Stimulated activated CD4-positive, alpha-beta T cell treated with anti-CD3 and anti-CD28 coated beads, Interleukin-15, amount 100 ng/mL, for 24 hours (primary cell): ENCODE measurements around the gene HIBADH.
"Not testable (repeated sequence)": the region's sequence is repeated elsewhere in the genome, so short reads cannot be mapped to it uniquely, and the experiment has no call there.

ENCODE experiments used
- DNase-seq: peaks from one replicate; pipeline ENCODE4 v3.0.0-alpha.2; 2020

HIBADH gene

DNA sequence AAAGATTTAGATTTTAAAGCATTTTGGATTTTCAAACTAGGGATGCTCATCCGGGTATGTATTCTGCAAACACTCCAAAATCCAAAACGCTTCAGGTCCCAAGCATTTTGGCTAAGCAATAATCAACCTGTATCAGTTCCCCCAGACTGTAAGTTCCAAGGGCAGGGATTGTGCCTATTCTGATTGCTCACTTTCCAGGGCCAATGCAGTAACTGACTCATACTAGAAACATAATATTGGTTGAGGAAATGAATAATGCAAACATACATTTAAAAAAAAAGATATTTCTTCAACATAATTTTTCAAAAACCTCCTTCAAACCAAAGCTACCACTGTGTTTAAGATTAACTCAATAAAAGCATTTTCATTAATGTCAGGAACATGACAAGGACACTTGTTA, 69.5 kb downstream of the HIBADH start:
- DNase-seq: no peak

- no peak for DNase-seq
These were observed 72.3 kb downstream of the HIBADH start for GRCh38 chr7:27590416-27590815.

GRCh38 chr7:27587429-27587828, 75.3 kb downstream of the HIBADH start:
- DNase-seq: no peak

GRCh38 chr7:27586825-27587224, 75.9 kb downstream of the HIBADH start:
- DNase-seq: no peak

- no peak for DNase-seq
These were observed 76.8 kb downstream of the HIBADH start for GRCh38 chr7:27585781-27586447.

GRCh38 chr7:27581906-27582305, 80.8 kb downstream of the HIBADH start:
- no peak for DNase-seq

DNA sequence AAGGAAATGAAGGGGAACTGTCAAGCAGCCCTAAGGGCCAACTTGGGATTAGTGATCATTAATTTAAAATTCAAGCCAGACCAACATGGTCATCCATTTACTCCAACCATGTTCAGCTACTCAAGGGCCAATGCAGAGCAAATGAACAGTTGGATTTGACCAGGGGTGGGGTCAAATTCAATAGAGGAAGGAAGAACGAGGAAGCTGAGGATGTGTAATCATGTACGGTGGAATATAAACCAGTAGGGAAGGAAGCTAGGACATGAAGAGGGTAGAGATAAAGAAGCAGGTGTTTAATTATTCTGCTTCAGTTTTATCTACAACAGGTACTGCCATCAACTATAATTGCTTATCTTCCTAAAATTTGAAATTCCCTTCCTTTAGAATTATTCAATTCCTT, 81.6 kb downstream of the HIBADH start:
- DNase-seq: no peak

DNA sequence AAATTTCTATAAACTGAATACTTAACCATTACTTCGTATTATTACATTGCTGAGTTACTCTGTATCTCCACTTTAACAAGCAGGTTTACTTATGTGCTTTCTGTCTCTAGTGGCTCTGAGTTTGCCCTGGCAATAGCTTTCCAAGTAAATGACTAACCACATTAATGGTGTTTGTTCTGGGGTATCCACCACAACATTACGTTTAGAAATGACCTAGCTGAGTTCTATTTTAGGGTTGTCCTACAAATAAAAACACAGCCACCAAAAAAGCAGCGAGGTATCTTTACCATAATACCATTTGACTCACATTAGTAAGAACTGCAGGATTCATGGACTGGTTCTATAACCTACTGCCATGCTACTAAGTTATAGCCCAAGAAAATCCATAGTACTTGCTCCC, 83.1 kb downstream of the HIBADH start:
- DNase-seq: no peak

DNA sequence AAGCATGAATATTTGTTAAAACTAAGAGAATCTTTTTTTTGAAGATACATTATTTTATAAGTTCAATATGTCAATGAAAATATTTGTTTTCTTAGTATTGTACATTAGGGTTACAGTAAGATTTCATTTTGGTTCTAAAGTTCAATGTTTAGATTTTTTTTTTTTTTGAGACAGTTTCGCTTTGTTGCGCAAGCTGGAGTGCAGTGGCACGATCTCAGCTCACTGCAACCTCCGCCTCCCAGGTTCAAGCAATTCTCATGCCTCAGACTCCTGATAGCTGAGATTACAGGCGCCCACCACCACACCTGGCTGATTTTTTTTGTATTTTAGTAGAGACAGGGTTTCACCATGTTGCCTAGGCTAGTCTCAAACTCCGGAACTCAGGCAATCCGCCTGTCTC, 84.5 kb downstream of the HIBADH start:
- DNase-seq: not testable (repeated sequence)

GRCh38 chr7:27576360-27576944, 86.2 kb downstream of the HIBADH start:
- DNase-seq: no peak

DNA sequence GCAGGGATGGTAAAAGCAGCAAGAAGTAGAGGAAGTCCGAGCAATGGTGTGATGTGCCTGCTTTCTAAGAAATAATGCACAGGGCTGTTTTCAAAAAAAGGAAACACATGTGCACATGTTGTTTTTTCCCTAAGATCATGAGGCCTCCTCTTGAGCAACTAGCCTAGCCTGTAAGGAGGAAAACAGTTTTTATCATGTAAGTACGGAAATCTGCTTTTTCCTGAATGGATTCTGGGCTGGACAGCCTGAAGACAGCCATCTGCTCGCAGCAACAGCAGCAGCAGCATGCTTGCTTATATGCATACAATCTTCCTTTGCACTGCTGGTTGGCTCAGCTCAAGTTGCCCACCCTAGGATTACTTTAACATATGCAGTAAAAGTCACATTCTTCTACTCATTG, 87.1 kb downstream of the HIBADH start:
- no peak for DNase-seq

GRCh38 chr7:27569106-27569505, 93.6 kb downstream of the HIBADH start:
- DNase-seq: no peak

GRCh38 chr7:27567266-27567665, 95.4 kb downstream of the HIBADH start:
- no peak for DNase-seq

GRCh38 chr7:27564881-27565482, 97.7 kb downstream of the HIBADH start:
- DNase-seq: no peak

DNA sequence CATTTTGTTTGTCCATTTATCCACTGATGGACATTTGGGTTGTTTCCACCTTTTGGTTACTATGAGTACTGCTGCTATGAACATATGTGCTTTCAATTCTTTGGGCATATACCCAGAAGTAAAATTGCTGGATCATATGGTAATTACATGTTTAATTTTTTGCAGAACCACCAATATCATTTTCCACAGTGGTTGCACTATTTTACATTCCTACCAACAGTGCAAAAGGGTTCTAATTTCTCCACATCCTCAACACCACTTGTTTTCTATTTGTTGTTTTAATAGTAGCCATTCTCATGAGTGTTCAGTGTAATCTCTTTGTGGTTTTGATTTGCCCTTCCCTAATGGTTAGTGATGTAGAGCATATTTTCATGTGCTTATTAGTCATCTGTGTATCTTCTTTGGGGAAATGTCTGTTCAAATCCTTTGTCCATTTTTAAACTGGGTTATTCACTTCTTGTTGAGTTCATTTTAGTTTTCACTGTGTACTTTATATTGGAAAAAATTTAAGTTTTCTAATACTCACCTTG, 101.9 kb downstream of the HIBADH start:
- DNase-seq: no peak

DNA sequence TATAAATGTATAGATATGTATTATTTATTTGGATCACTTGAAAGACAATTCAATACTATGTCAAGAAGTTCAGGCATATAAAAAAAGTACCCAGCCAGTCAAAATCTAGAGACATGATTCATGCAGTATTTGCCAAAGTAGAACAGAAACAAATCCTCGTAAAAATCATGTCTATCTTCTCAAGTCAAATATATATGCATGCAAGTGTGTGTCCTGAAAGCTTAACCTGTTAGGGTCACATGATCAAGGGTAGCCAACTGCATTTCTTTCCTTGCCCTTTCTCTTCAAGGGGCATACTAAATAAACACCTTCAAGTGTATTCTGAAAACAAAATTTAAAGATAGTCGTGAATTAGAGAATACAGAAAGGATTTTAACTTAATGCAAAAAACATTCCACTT, 107.0 kb downstream of the HIBADH start:
- DNase-seq: no peak

- no peak for DNase-seq
These were observed 107.9 kb downstream of the HIBADH start for GRCh38 chr7:27554826-27555225.

- no peak for DNase-seq
These were observed 109.4 kb downstream of the HIBADH start for GRCh38 chr7:27553273-27553672.

- DNase-seq: no peak
These were observed 110.8 kb downstream of the HIBADH start for GRCh38 chr7:27551803-27552400.

DNA sequence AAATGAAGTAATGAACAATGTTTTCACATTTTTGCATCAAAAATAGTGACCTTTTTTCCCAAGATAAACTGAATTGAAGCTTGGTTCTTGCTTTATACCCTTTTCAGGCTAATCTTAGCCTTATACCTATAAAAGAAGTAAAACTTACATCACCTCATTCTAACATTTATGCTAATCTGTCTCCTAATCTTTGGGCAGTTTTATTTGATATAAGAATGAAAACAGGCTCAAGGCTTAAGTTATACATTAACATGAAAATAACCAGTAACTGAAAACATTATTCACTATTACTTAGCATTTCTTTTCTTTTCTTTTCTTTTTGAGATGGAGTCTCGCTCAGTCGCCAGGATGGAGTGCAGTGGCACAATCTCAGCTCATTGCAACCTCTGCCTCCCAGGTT, 113.1 kb downstream of the HIBADH start:
- no peak for DNase-seq

- no peak for DNase-seq
These were observed 114.4 kb downstream of the HIBADH start for GRCh38 chr7:27548304-27548703.

DNA sequence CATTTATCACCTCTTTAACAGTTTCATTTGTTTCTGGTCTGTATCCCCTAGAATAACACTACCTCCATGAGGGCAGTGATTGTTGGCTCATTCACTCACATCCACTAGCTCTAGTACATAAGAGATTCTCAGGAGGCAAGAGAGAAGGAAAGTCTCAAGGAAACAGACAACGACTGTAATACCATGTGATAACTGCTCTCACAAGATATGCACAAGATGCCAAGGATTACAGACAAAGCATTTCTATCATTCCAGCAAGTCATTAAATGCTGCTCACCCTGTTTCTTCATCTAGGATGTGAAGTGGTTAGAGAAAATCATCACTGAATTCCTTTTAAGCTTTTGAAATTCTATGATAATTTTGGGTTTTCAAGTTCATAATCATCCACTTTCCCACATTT, 115.3 kb downstream of the HIBADH start:
- DNase-seq: no peak

- DNase-seq: no peak
These were observed 116.1 kb downstream of the HIBADH start for GRCh38 chr7:27546610-27547009.

GRCh38 chr7:27535795-27536194, 126.9 kb downstream of the HIBADH start:
- no peak for DNase-seq
